Measurements from ENCODE around the gene OR4N2. TPM values are rescaled to one million over a fixed set of nuclear protein-coding genes. Genes with fewer than 3 reads are reported as not detected.
"Not testable (repeated sequence)": the region's sequence is repeated elsewhere in the genome, so short reads cannot be mapped to it uniquely, and the experiment has no call there.

Gene OR4N2
- total and polyA plus RNA-seq, 9 of the 15 experiments (the other 6 are each of a cell fraction or from before 2014, with no cell fraction given): not detected

DNA sequence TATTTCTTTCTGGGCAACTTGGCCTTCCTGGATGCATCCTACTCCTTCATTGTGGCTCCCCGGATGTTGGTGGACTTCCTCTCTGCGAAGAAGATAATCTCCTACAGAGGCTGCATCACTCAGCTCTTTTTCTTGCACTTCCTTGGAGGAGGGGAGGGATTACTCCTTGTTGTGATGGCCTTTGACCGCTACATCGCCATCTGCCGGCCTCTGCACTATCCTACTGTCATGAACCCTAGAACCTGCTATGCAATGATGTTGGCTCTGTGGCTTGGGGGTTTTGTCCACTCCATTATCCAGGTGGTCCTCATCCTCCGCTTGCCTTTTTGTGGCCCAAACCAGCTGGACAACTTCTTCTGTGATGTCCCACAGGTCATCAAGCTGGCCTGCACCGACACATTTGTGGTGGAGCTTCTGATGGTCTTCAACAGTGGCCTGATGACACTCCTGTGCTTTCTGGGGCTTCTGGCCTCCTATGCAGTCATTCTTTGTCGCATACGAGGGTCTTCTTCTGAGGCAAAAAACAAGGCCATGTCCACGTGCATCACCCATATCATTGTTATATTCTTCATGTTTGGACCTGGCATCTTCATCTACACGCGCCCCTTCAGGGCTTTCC, 24.2 kb downstream of the OR4N2 start:
- TF ChIP-seq ZNF57 (CRISPR knock-in tag; IDR thresholded peaks at IDR 0.05): 0 out of 2 replicates have a peak, but pooled peaks have one; percentile 30
- H3K27me3 ChIP-seq (ENCODE audit: control insufficient read depth in 2 of 2, insufficient read depth in 2 of 2, low read length in 2 of 2); H3K4me1 ChIP-seq (replicated peaks in 1 of 2; ENCODE audit: control insufficient read depth in 2 of 2, insufficient read depth in 2 of 2, low read length in 2 of 2); H3K4me3 ChIP-seq; intact Hi-C loops (cut with micrococcal nuclease); H3K36me3 ChIP-seq (ENCODE audit: control insufficient read depth, insufficient read depth, low read length); POLR2A ChIA-PET; H3K79me2 ChIP-seq (ENCODE audit: control insufficient read depth, insufficient read depth, low read length); H3K9me3 ChIP-seq (replicated peaks; ENCODE audit: control insufficient read depth, insufficient read depth, low read depth, low read length); CTCF ChIA-PET (ENCODE audit: low intra/inter-chr PET ratio); H4K20me1 ChIP-seq (replicated peaks; ENCODE audit: control insufficient read depth, insufficient read depth, low read length); in situ Hi-C loops (cut with MboI); H3K9ac ChIP-seq (ENCODE audit: insufficient read depth in 1 of 2, low read depth in 2 of 2, low read length in 2 of 2); H2AFZ ChIP-seq (ENCODE audit: low read depth, low read length); FAIRE-seq; BruUV-seq (replicated peaks); H3K9me1 ChIP-seq (ENCODE audit: control insufficient read depth, insufficient read depth, low read length); H3K4me2 ChIP-seq (ENCODE audit: insufficient read depth, low read length); H3K27ac ChIP-seq (ENCODE audit: extremely low read depth, low read depth, low read length); TF ChIP-seq NR2C2 (CRISPR knock-in tag; IDR thresholded peaks at IDR 0.05); NR2C1 (IDR thresholded peaks at IDR 0.05): not testable (repeated sequence)
- TF ChIP-seq NR2C2 (tag; IDR thresholded peaks at IDR 0.05): peak; percentile 31; the same call in 1 of the 2 replicates
- peak; percentile 50; the same call in 1 of the 2 replicates for TF ChIP-seq NR2C1 (tag; IDR thresholded peaks at IDR 0.05)
- TF ChIP-seq, protein P1, sequence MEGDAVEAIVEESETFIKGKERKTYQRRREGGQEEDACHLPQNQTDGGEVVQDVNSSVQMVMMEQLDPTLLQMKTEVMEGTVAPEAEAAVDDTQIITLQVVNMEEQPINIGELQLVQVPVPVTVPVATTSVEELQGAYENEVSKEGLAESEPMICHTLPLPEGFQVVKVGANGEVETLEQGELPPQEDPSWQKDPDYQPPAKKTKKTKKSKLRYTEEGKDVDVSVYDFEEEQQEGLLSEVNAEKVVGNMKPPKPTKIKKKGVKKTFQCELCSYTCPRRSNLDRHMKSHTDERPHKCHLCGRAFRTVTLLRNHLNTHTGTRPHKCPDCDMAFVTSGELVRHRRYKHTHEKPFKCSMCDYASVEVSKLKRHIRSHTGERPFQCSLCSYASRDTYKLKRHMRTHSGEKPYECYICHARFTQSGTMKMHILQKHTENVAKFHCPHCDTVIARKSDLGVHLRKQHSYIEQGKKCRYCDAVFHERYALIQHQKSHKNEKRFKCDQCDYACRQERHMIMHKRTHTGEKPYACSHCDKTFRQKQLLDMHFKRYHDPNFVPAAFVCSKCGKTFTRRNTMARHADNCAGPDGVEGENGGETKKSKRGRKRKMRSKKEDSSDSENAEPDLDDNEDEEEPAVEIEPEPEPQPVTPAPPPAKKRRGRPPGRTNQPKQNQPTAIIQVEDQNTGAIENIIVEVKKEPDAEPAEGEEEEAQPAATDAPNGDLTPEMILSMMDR (IDR thresholded peaks at IDR 0.05 in 2 of 3, conservative IDR thresholded peaks at IDR 0.05 in 1 of 3; ENCODE audit: insufficient read depth in 2 of 3, low read depth in 1 of 3, low read length in 3 of 3): peak; percentile 7 to 24 (median 24); a peak in 2 of 6 replicates
- ATAC-seq (peak; percentile 38; the same call in 1 of the 3 replicates), DNase-seq (ENCODE audit: extremely low read depth in 1 of 4, low spot score in 3 of 4) (peak in 1 of 4 experiments; percentile 16)
- 12% methylated on average over 12 of the region's 12 CpGs for WGBS (ENCODE audit: insufficient coverage, low coverage, missing lambda C conversion rate)

Data from K562 (cell line).